Upper lobe of right lung (tissue), 1 donor: Measurements from ENCODE around the gene PTPRZ1. TPM values are rescaled to one million over a fixed set of nuclear protein-coding genes. Genes with fewer than 3 reads are reported as not detected.

Source experiments
- ATAC-seq: fragments of 200-7000 bp; cut with Tn5 transposase; one replicate; pipeline ENCODE4 v1.9.1; 2020; ENCODE audit warnings: mild to moderate bottlenecking, moderate library complexity
- DNase-seq: peaks from one replicate; pipeline ENCODE4 v3.0.0-alpha.2; 2020
- H3K27ac ChIP-seq: fragments of 200-600 bp; one replicate; pipeline ENCODE4 v1.8.0; 2022
- H3K27me3 ChIP-seq: fragments of 200-600 bp; one replicate; pipeline ENCODE4 v1.8.0; 2022; ENCODE audit warnings: mild to moderate bottlenecking
- H3K36me3 ChIP-seq: fragments of 200-600 bp; one replicate; pipeline ENCODE4 v1.8.0; 2022
- H3K4me1 ChIP-seq: fragments of 200-600 bp; one replicate; pipeline ENCODE4 v1.8.0; 2022
- H3K4me3 ChIP-seq: fragments of 200-600 bp; one replicate; pipeline ENCODE4 v1.8.0; 2022; ENCODE audit warnings: mild to moderate bottlenecking
- H3K9me3 ChIP-seq: fragments of 200-600 bp; one replicate; pipeline ENCODE4 v1.8.0; 2022
- intact Hi-C: fragments of 100-400 bp; cut with DNase I; formaldehyde crosslinking; loops from one replicate; pipeline ENCODE4 v1.11.0; 2022
- total RNA-seq: library from RNA; stranded (reverse); fragmentation: NEBNext Ultra II Directional; extraction: Animal tissue kit (Norgen Biotek cat#: 25700); gene quantifications from one replicate; pipeline ENCODE4 v1.2.1, GENCODE V29; 2021
- TF ChIP-seq, protein P1 (sequence below): fragments of 200-600 bp; IDR thresholded peaks from one replicate; pipeline ENCODE4 v1.8.0; 2022; ENCODE audit warnings: antibody characterized with exemption
- donor health status: DM: no; HTN: yes; CAD: no; lungs with severe emphysema.

The PTPRZ1 gene
- total RNA-seq, 1 donor from 2014 or later = 3.6 TPM

- Histone ChIP-seq H3K27me3 (no peaks in the 10 kb centered on the region), H3K4me3 (no peak overlapping the region), H3K4me1 (no peaks in the 10 kb centered on the region), H3K36me3 (peaks cover 25% of the 10 kb centered on the region), H3K27ac (no peak overlapping the region), H3K9me3 (no peaks in the 10 kb centered on the region)
- DNase-seq = no peak
- intact Hi-C loops = no loop called here
- TF ChIP-seq, protein P1, sequence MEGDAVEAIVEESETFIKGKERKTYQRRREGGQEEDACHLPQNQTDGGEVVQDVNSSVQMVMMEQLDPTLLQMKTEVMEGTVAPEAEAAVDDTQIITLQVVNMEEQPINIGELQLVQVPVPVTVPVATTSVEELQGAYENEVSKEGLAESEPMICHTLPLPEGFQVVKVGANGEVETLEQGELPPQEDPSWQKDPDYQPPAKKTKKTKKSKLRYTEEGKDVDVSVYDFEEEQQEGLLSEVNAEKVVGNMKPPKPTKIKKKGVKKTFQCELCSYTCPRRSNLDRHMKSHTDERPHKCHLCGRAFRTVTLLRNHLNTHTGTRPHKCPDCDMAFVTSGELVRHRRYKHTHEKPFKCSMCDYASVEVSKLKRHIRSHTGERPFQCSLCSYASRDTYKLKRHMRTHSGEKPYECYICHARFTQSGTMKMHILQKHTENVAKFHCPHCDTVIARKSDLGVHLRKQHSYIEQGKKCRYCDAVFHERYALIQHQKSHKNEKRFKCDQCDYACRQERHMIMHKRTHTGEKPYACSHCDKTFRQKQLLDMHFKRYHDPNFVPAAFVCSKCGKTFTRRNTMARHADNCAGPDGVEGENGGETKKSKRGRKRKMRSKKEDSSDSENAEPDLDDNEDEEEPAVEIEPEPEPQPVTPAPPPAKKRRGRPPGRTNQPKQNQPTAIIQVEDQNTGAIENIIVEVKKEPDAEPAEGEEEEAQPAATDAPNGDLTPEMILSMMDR = no peak
- ATAC-seq = no peak
Measured at GRCh38 chr7:122094549-122094948, 221.6 kb downstream of the PTPRZ1 start.

- ATAC-seq (no peak), DNase-seq (no peak)
- Histone ChIP-seq H3K9me3 (no peaks in the 10 kb centered on the region), H3K27ac (no peak overlapping the region), H3K4me3 (no peak overlapping the region), H3K4me1 (no peaks in the 10 kb centered on the region), H3K36me3 (peaks cover 32% of the 10 kb centered on the region), H3K27me3 (no peaks in the 10 kb centered on the region)
- intact Hi-C loops = no loop called here
- TF ChIP-seq, protein P1 = no peak
Measured at GRCh38 chr7:122095642-122096041, 222.7 kb downstream of the PTPRZ1 start.

- Histone ChIP-seq H3K4me1 (no peaks in the 10 kb centered on the region), H3K4me3 (no peak overlapping the region), H3K27ac (no peak overlapping the region), H3K9me3 (peaks cover 12% of the 10 kb centered on the region), H3K36me3 (peaks cover 22% of the 10 kb centered on the region), H3K27me3 (no peaks in the 10 kb centered on the region)
- TF ChIP-seq, protein P1 = no peak
- no peak for ATAC-seq
- DNase-seq = no peak
- intact Hi-C loops = no loop called here
Measured at GRCh38 chr7:122100021-122100420, 227.1 kb downstream of the PTPRZ1 start.

DNA sequence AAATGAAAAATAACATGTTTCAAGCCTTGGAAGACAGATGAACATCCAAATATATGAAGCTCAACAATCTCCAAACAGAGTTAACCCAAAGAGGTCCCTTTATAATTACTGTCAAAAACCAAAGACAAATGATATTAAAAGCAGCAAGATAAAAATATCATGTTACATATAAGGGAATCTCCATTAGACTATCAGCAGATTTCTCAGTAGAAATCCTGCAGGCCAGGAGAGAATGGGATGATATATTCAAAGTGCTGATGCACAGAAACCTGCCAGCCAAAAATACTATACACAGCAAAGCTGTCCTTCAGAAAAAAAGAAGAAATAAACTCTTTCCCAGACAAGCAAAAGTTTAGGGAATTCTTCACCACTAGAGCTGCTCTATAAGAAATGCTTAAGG lies 230.1 kb downstream of the PTPRZ1 start:
- DNase-seq = no peak
- no peak for ATAC-seq
- Histone ChIP-seq H3K27ac (no peak overlapping the region), H3K36me3 (peaks cover 15% of the 10 kb centered on the region), H3K4me1 (no peaks in the 10 kb centered on the region), H3K4me3 (no peak overlapping the region), H3K27me3 (no peaks in the 10 kb centered on the region), H3K9me3 (peaks cover 12% of the 10 kb centered on the region)
- TF ChIP-seq, protein P1 = no peak
- intact Hi-C loops = no loop called here
